Neural crest cell (in vitro differentiated cells): Measurements from ENCODE around the gene RABGAP1L. TPM values are rescaled to one million over a fixed set of nuclear protein-coding genes. Genes with fewer than 3 reads are reported as not detected.

ENCODE experiments used
- DNase-seq: peaks from one replicate; pipeline ENCODE4 v3.0.0; 2021; ENCODE audit warnings: low read depth, mixed read lengths, low spot score
- H3K27ac Mint-ChIP-seq: one replicate; pipeline ENCODE4 v1.8.0; 2021; ENCODE audit warnings: mild to moderate bottlenecking, mixed read lengths; ENCODE audit not compliant: unreplicated experiment
- H3K27me3 Mint-ChIP-seq: 2 replicates; pipeline ENCODE4 v1.8.0; 2021; ENCODE audit warnings: low read depth, mild to moderate bottlenecking, mixed read lengths
- H3K36me3 Mint-ChIP-seq: 2 replicates; pipeline ENCODE4 v1.8.0; 2021; ENCODE audit warnings: low read depth, mild to moderate bottlenecking, mixed read lengths
- H3K4me1 Mint-ChIP-seq: 2 replicates; pipeline ENCODE4 v1.8.0; 2021; ENCODE audit warnings: mixed read lengths
- H3K4me3 Mint-ChIP-seq: one replicate; pipeline ENCODE4 v1.8.0; 2021; ENCODE audit warnings: mild to moderate bottlenecking, mixed read lengths
- H3K9me3 Mint-ChIP-seq: 2 replicates; pipeline ENCODE4 v1.8.0; 2021; ENCODE audit warnings: mixed read lengths
- total RNA-seq: library from RNA; stranded (reverse); gene quantifications from 2 replicates; pipeline ENCODE4 v1.2.1, GENCODE V29; 2021
- TF ChIP-seq, protein P1 (sequence below): fragments of 200-600 bp; sonication (generic); conservative IDR thresholded peaks from 2 replicates; pipeline ENCODE4 v1.5.0; 2021; ENCODE audit warnings: antibody characterized with exemption, mild to moderate bottlenecking

RABGAP1L gene
- total RNA-seq, 1 donor from 2014 or later = 25.6 TPM

DNA sequence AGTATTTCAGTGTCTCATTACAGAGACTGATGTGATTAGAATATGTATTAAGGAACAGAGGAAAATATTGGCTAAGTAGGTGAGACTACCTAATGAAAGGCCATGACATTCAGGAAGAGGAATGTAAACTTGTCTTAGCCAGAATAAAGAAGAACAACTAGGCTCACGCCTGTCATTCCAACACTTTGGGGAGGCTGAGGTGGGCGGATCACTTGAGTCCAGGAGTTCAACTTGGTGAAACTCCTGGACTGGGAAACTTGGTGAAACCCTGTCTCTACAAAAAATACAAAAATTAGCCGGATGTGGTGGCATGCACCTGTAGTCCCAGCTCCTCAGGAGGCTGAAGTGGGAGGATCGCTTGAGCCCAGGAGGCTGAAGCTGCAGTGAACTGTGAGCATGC is 825.6 kb downstream of the RABGAP1L start:
- Mint-ChIP-seq H3K4me3 (no peak overlapping the region), H3K4me1 (no peaks in the 10 kb centered on the region), H3K27ac (no peak overlapping the region), H3K9me3 (peaks cover 2% of the 10 kb centered on the region), H3K36me3 (peaks cover 2% of the 10 kb centered on the region), H3K27me3 (no peaks in the 10 kb centered on the region)
- no peak for DNase-seq
- TF ChIP-seq, protein P1, sequence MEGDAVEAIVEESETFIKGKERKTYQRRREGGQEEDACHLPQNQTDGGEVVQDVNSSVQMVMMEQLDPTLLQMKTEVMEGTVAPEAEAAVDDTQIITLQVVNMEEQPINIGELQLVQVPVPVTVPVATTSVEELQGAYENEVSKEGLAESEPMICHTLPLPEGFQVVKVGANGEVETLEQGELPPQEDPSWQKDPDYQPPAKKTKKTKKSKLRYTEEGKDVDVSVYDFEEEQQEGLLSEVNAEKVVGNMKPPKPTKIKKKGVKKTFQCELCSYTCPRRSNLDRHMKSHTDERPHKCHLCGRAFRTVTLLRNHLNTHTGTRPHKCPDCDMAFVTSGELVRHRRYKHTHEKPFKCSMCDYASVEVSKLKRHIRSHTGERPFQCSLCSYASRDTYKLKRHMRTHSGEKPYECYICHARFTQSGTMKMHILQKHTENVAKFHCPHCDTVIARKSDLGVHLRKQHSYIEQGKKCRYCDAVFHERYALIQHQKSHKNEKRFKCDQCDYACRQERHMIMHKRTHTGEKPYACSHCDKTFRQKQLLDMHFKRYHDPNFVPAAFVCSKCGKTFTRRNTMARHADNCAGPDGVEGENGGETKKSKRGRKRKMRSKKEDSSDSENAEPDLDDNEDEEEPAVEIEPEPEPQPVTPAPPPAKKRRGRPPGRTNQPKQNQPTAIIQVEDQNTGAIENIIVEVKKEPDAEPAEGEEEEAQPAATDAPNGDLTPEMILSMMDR = no peak

DNA sequence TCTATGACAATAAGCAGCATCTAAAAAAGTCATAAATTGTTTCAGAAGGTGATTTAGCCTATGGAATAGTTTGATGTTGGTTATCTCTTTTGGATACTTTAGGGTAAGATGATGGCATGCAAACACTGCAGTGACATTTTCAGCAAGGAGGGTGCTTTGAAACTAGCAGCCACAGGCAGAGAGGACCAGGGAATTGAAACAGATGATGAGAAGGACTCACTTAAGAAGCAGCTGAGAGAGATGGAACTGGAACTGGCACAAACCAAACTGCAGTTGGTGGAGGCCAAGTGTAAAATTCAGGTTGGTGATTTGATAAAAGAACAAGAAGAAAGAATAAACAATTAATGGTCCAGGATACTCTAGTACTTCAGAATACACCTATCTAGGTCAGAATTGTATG is 829.2 kb downstream of the RABGAP1L start:
- no peaks in the 10 kb centered on the region for H3K9me3 Mint-ChIP-seq
- no peak overlapping the region for H3K4me3 Mint-ChIP-seq
- no peaks in the 10 kb centered on the region for H3K4me1 Mint-ChIP-seq
- H3K27me3 Mint-ChIP-seq = no peaks in the 10 kb centered on the region
- no peak for DNase-seq
- no peak overlapping the region for H3K27ac Mint-ChIP-seq
- no peaks in the 10 kb centered on the region for H3K36me3 Mint-ChIP-seq
- TF ChIP-seq, protein P1 = no peak

DNA sequence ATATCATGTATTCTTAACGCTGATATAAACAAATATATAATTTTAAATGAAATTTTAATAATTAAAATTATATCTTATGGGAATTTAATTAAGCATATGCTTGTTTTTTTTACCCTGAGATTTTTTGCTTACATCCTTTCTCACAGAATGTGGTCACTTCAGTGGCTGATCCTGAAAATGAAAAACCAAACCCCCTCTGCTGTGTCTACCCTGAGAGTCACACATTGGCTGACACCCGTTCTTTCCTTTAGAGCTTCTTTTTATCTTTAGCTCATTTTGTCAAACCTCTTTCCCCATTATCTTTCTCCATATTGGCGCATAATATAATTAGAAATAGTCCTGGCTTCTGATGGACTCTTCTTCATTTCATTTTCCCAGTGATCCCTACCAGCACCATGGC is 829.7 kb downstream of the RABGAP1L start:
- no peak for DNase-seq
- TF ChIP-seq, protein P1 = no peak
- H3K27ac Mint-ChIP-seq = no peak overlapping the region

DNA sequence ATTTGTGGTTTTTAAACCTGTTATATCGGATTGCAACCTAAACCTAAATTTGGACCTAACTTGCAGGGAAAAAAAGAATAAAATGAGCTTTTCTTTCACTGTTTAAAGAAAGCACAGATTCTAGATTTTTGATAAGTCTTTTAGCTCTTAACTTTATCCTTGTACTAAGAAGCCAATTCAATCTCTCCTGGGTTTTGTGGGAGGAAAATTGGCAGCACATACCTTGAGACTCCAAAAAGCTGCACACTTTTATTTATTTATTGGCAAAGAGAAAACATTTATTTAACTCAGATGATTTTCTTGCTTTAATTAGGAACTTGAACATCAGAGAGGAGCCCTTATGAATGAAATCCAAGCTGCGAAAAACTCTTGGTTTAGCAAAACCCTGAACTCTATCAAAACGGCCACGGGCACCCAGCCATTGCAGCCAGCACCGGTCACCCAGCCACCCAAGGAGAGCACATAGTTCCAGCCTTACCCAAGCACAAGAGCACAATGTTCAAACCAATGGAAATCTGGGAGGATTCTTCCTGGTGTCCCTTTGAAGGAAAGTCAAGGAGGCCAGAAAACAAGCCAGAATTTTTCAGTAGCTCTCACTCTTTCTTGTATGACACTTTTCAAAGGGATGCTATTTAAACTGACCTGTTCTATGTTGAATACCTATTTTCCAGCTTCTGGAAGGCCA is 830.4 kb downstream of the RABGAP1L start:
- Mint-ChIP-seq H3K4me1 (no peaks in the 10 kb centered on the region), H3K27me3 (no peaks in the 10 kb centered on the region), H3K27ac (no peak overlapping the region), H3K36me3 (no peaks in the 10 kb centered on the region), H3K9me3 (no peaks in the 10 kb centered on the region), H3K4me3 (no peak overlapping the region)
- DNase-seq = no peak
- TF ChIP-seq, protein P1 = no peak

More for the DNA sequence above, 829.7 kb downstream of the RABGAP1L start:
- Mint-ChIP-seq H3K9me3 (no peaks in the 10 kb centered on the region), H3K4me3 (no peak overlapping the region), H3K4me1 (no peaks in the 10 kb centered on the region), H3K36me3 (no peaks in the 10 kb centered on the region), H3K27me3 (no peaks in the 10 kb centered on the region)

DNA sequence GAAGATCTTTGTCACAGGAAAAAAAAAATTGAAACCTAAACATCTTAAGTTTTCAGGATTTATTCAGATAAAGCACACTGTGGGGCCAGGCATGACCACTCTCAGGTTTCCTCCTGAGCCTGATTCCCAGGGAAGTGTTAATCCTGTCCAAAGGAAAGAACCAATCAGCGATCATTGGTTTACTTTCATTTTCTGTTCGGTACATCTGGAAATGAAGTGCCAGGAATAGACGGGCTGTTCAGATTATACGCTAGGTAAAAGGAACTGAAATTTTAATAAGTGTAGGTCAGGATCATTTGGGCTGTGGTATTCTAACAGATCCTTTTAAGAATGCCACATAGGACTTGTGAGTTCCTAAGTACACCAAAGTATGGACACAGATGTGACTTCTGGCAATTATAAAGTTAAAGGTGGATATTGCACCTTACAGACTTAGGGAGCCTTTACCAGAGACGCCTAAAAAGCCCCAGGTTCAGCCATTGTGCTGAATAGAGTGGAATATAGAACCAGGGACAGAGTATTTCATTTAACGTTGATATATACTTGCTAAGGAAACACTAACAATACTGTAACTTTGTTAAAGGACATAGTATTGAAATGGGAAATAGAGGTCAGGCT is 831.2 kb downstream of the RABGAP1L start:
- no peak for DNase-seq
- Mint-ChIP-seq H3K27ac (no peak overlapping the region), H3K4me1 (no peaks in the 10 kb centered on the region), H3K9me3 (no peaks in the 10 kb centered on the region), H3K36me3 (no peaks in the 10 kb centered on the region), H3K27me3 (no peaks in the 10 kb centered on the region), H3K4me3 (no peak overlapping the region)
- TF ChIP-seq, protein P1 = no peak
